ENCODE results near the gene PDIA3.
"Not testable (repeated sequence)": the region's sequence is repeated elsewhere in the genome, so short reads cannot be mapped to it uniquely, and the experiment has no call there.

Gene PDIA3

GRCh38 chr15:43746245-43746902 lies at the start of gene PDIA3:
TSS of gene PDIA3 (plus strand) at chr15:43746438. CDS start at chr15:43746540, 102 bp downstream.
- peak; percentile 23 for DNase-seq

- no peak for DNase-seq
These were observed 44.1 kb upstream of the PDIA3 start for GRCh38 chr15:43702174-43702573.

GRCh38 chr15:43702701-43703424 lies 43.4 kb upstream of the PDIA3 start:
- no peak for DNase-seq

- DNase-seq = not testable (repeated sequence)
These were observed 35.7 kb upstream of the PDIA3 start for GRCh38 chr15:43710431-43711131.

- DNase-seq = no peak
These were observed 23.1 kb upstream of the PDIA3 start for GRCh38 chr15:43723151-43723550.

- not testable (repeated sequence) for DNase-seq
These were observed 19.9 kb upstream of the PDIA3 start for GRCh38 chr15:43726306-43726705.

GRCh38 chr15:43728053-43728725 lies 18.0 kb upstream of the PDIA3 start:
- DNase-seq = not testable (repeated sequence)

GRCh38 chr15:43735416-43735815 lies 10.8 kb upstream of the PDIA3 start:
- no peak for DNase-seq

- not testable (repeated sequence) for DNase-seq
These were observed 668 bp downstream of the PDIA3 start for GRCh38 chr15:43746903-43747309.

- DNase-seq = no peak
These were observed 2.1 kb downstream of the PDIA3 start for GRCh38 chr15:43748376-43748775.

- DNase-seq = no peak
These were observed 3.6 kb downstream of the PDIA3 start for GRCh38 chr15:43749690-43750345.

GRCh38 chr15:43751885-43752284 lies 5.6 kb downstream of the PDIA3 start:
- no peak for DNase-seq

GRCh38 chr15:43762824-43763223 lies 16.6 kb downstream of the PDIA3 start:
- DNase-seq = no peak

- DNase-seq = no peak
These were observed 17.7 kb downstream of the PDIA3 start for GRCh38 chr15:43763819-43764446.

GRCh38 chr15:43769584-43770228 lies 23.5 kb downstream of the PDIA3 start:
- DNase-seq = no peak

GRCh38 chr15:43771816-43772215 lies 25.6 kb downstream of the PDIA3 start:
- DNase-seq = no peak

- DNase-seq = no peak
These were observed 26.4 kb downstream of the PDIA3 start for GRCh38 chr15:43772624-43773023.

- no peak for DNase-seq
These were observed 27.8 kb downstream of the PDIA3 start for GRCh38 chr15:43774062-43774461.

GRCh38 chr15:43775411-43775965 lies 29.2 kb downstream of the PDIA3 start:
- DNase-seq = peak; percentile 47

- no peak for DNase-seq
These were observed 30.0 kb downstream of the PDIA3 start for GRCh38 chr15:43776101-43776717.

Measured in DMS153 (cell line).